DMS 273 treated with DMSO at 0.1 percent for 48 hours (cell line): ENCODE results near the gene BTBD10.

Source experiments
- DNase-seq: peaks from one replicate; lab custom pipeline; 2025; lab: John Stamatoyannopoulos, UW

Gene BTBD10

DNA sequence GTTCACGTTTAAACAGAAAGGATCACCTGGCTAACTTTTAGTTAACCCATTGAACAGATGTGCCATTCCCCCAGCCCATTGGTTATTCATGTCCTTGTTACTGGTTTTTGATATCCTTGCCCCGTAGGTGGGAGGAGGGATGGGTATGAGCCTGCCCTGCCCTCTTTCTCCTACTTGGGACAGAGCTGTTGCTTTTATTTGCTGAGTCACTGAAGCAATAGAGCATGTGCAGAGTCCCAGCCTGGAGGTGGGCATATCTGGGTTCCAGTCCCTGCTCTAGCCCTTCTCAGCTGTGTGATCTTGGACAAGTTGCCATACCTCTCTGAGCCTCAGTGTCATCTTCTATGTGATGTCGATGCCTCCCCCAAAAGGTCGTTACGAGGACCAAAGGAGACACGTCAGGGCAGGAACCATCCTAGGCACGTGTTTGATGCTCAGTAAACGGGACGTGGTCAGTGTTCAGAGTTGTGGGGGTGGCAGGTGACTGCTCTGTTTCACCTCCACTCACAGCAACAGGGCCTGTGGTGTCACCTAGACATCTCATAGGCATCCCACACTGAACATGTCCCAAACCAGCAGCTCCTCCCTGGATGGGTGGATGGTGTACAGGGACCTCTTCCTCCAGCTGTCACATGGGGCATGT is 124.5 kb downstream of the BTBD10 start:
- no peak for DNase-seq

- DNase-seq = no peak
Measured at GRCh38 chr11:13338019-13338426, 125.0 kb downstream of the BTBD10 start.
